HEK293 (cell line): ENCODE measurements around the gene TES.

Experiments
- GLIS2 ChIP-seq: fragments of 450-650 bp; formaldehyde crosslinking; IDR thresholded peaks from 2 replicates; pipeline ENCODE4 v1.5.1; 2016; ENCODE audit warnings: missing biosample characterization, missing genetic modification characterization
- PRDM4 ChIP-seq: fragments of 450-650 bp; formaldehyde crosslinking; IDR thresholded peaks from 2 replicates; pipeline ENCODE4 v1.5.1; 2017; ENCODE audit warnings: missing biosample characterization, missing genetic modification characterization

- TF ChIP-seq PRDM4 (tag by site-specific recombination) (no peak), GLIS2 (no peak)
These were observed 49.0 kb downstream of the TES start for GRCh38 chr7:116259156-116259870.
